ENCODE data around the gene DPF3.

DPF3 gene

GRCh38 chr14:72686832-72687231 is 207.1 kb downstream of the DPF3 start:
- DNase-seq (ENCODE audit: low read depth in 1 of 2, low spot score in 1 of 2): no peak

- no peak for DNase-seq (ENCODE audit: low read depth in 1 of 2, low spot score in 1 of 2)
These were observed 207.8 kb downstream of the DPF3 start for GRCh38 chr14:72686101-72686500.

- no peak for DNase-seq (ENCODE audit: low read depth in 1 of 2, low spot score in 1 of 2)
These were observed 208.4 kb downstream of the DPF3 start for GRCh38 chr14:72685456-72685855.

GRCh38 chr14:72683787-72684186 is 210.1 kb downstream of the DPF3 start:
- no peak for DNase-seq (ENCODE audit: low read depth in 1 of 2, low spot score in 1 of 2)

GRCh38 chr14:72682188-72682587 is 211.7 kb downstream of the DPF3 start:
- no peak for DNase-seq (ENCODE audit: low read depth in 1 of 2, low spot score in 1 of 2)

- DNase-seq (ENCODE audit: low read depth in 1 of 2, low spot score in 1 of 2): no peak
These were observed 212.9 kb downstream of the DPF3 start for GRCh38 chr14:72680853-72681640.

GRCh38 chr14:72679536-72680151 is 214.3 kb downstream of the DPF3 start:
- no peak for DNase-seq (ENCODE audit: low read depth in 1 of 2, low spot score in 1 of 2)

- DNase-seq (ENCODE audit: low read depth in 1 of 2, low spot score in 1 of 2): no peak
These were observed 214.8 kb downstream of the DPF3 start for GRCh38 chr14:72679141-72679535.

- DNase-seq (ENCODE audit: low read depth in 1 of 2, low spot score in 1 of 2): no peak
These were observed 215.5 kb downstream of the DPF3 start for GRCh38 chr14:72678356-72678755.

- no peak for DNase-seq (ENCODE audit: low read depth in 1 of 2, low spot score in 1 of 2)
These were observed 216.2 kb downstream of the DPF3 start for GRCh38 chr14:72677664-72678063.

- DNase-seq (ENCODE audit: low read depth in 1 of 2, low spot score in 1 of 2): no peak
These were observed 218.8 kb downstream of the DPF3 start for GRCh38 chr14:72675126-72675525.

- DNase-seq (ENCODE audit: low read depth in 1 of 2, low spot score in 1 of 2): no peak
These were observed 220.7 kb downstream of the DPF3 start for GRCh38 chr14:72673179-72673578.

GRCh38 chr14:72666610-72667009 is 227.3 kb downstream of the DPF3 start:
- DNase-seq (ENCODE audit: low read depth in 1 of 2, low spot score in 1 of 2): no peak

- DNase-seq (ENCODE audit: low read depth in 1 of 2, low spot score in 1 of 2): no peak
These were observed 228.6 kb downstream of the DPF3 start for GRCh38 chr14:72665259-72665658.

GRCh38 chr14:72664651-72665050 is 229.2 kb downstream of the DPF3 start:
- DNase-seq (ENCODE audit: low read depth in 1 of 2, low spot score in 1 of 2): no peak

- DNase-seq (ENCODE audit: low read depth in 1 of 2, low spot score in 1 of 2): no peak
These were observed 229.8 kb downstream of the DPF3 start for GRCh38 chr14:72663956-72664650.

GRCh38 chr14:72663076-72663487 is 230.8 kb downstream of the DPF3 start:
- DNase-seq (ENCODE audit: low read depth in 1 of 2, low spot score in 1 of 2): no peak

- no peak for DNase-seq (ENCODE audit: low read depth in 1 of 2, low spot score in 1 of 2)
These were observed 231.7 kb downstream of the DPF3 start for GRCh38 chr14:72662214-72662613.

GRCh38 chr14:72657214-72657921 is 236.5 kb downstream of the DPF3 start:
- DNase-seq (ENCODE audit: low read depth in 1 of 2, low spot score in 1 of 2): no peak

GRCh38 chr14:72653026-72653425 is 240.9 kb downstream of the DPF3 start:
- no peak for DNase-seq (ENCODE audit: low read depth in 1 of 2, low spot score in 1 of 2)

GRCh38 chr14:72652179-72652578 is 241.7 kb downstream of the DPF3 start:
- no peak for DNase-seq (ENCODE audit: low read depth in 1 of 2, low spot score in 1 of 2)

- no peak for DNase-seq (ENCODE audit: low read depth in 1 of 2, low spot score in 1 of 2)
These were observed 242.2 kb downstream of the DPF3 start for GRCh38 chr14:72651714-72652113.
